ENCODE results near the gene GPC1.

GPC1 gene

GRCh38 chr2:240392948-240393830 lies 42.3 kb upstream of the GPC1 start:
- Mint-ChIP-seq H3K9me3 (no peaks in the 10 kb centered on the region), H3K4me3 (peak overlapping the region; percentile 60), H3K4me1 (ENCODE audit: low read depth) (peaks cover 11% of the 10 kb centered on the region), H3K36me3 (ENCODE audit: low read depth) (no peaks in the 10 kb centered on the region), H3K27me3 (ENCODE audit: low read depth) (no peaks in the 10 kb centered on the region), H3K27ac (peak overlapping the region; percentile 82)
- DNase-seq (ENCODE audit: low spot score), result no peak

GRCh38 chr2:240393831-240394410 lies 41.5 kb upstream of the GPC1 start:
- no peak overlapping the region for H3K4me3 Mint-ChIP-seq
- H3K27ac Mint-ChIP-seq, result no peak overlapping the region
- H3K9me3 Mint-ChIP-seq, result no peaks in the 10 kb centered on the region
- peaks cover 11% of the 10 kb centered on the region for H3K4me1 Mint-ChIP-seq (ENCODE audit: low read depth)
- no peaks in the 10 kb centered on the region for H3K36me3 Mint-ChIP-seq (ENCODE audit: low read depth)
- H3K27me3 Mint-ChIP-seq (ENCODE audit: low read depth), result no peaks in the 10 kb centered on the region
- no peak for DNase-seq (ENCODE audit: low spot score)

DNA sequence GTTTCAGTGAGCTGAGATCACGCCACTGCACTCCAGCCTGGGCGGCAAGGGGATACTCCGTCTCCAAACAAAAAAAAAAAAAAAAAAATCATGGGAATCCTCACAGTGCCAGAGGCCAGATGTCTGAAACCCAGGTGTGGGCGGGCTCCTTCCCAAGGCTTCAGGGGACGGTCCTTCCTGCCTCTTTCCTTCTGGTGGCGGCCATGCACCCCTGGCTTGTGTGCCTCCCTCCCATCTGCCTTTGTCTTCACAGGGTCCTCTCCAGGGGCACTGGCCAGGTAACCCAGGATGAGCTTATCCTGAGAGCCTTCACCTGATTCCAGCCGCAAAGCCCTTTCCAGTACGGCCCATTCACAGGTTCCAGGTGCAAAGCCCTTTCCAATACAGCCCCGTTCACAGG lies 40.9 kb upstream of the GPC1 start:
- H3K27ac Mint-ChIP-seq, result no peak overlapping the region
- no peak overlapping the region for H3K4me3 Mint-ChIP-seq
- DNase-seq (ENCODE audit: low spot score), result no peak
- no peaks in the 10 kb centered on the region for H3K27me3 Mint-ChIP-seq (ENCODE audit: low read depth)
- no peaks in the 10 kb centered on the region for H3K9me3 Mint-ChIP-seq
- H3K4me1 Mint-ChIP-seq (ENCODE audit: low read depth), result peaks cover 11% of the 10 kb centered on the region
- no peaks in the 10 kb centered on the region for H3K36me3 Mint-ChIP-seq (ENCODE audit: low read depth)

DNA sequence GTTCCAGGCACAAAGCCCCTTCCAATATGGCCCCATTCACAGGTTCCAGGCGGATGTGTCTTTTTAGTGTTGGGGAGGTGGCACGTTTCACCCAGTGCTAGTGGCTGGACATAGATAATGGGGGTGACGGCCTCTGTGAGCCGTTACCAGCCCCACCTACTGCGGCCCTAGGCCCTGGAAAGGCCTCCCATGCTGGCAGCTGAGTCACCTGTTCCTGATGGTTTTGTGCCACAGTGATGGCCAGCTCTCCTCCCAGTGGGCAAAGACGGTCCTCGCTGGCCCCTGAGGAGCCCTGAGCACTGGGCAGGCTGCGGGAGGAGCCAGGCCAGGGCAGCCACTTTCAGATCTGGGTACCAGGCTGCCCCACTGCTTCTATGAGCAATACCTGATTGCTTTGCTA lies 40.0 kb upstream of the GPC1 start:
- H3K4me1 Mint-ChIP-seq (ENCODE audit: low read depth), result peaks cover 10% of the 10 kb centered on the region
- no peak overlapping the region for H3K4me3 Mint-ChIP-seq
- no peaks in the 10 kb centered on the region for H3K36me3 Mint-ChIP-seq (ENCODE audit: low read depth)
- DNase-seq (ENCODE audit: low spot score), result no peak
- no peaks in the 10 kb centered on the region for H3K9me3 Mint-ChIP-seq
- H3K27ac Mint-ChIP-seq, result no peak overlapping the region
- no peaks in the 10 kb centered on the region for H3K27me3 Mint-ChIP-seq (ENCODE audit: low read depth)

DNA sequence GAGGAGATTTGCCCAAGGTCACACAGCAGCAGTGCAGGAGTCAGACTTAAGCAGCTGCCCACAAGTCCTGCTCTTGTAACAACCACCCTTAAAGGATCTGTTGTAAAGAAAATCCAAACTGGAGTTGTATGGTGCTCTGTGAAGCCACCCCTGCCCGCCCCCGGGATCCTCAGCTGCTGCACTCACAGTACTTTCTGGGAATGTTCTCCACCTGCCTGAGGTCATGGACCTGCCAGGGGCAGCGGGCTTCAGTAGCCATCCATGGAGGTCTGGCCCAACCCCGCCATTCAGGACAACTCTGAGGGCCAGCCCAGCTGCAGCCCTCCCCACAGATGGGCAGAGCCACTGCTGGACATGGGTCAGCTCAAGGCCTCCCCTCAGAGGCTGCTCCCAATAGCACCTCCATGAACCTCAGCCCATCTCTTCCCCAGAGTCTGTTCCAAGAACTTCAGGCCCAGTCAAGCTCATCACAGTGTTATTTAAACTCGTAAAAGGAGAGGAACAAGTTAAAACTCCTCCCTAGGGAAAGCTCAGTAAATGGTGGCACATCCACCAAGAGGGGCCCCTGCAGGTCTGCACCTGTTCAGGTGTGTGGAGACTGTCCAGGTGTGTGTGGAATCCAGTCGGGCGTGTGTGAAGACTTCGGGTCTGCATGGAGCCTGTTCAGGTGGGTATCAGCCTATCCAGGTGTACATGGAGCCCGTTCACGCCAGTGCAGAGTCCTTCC lies 39.4 kb upstream of the GPC1 start:
- Mint-ChIP-seq H3K27ac (no peak overlapping the region), H3K36me3 (ENCODE audit: low read depth) (no peaks in the 10 kb centered on the region), H3K4me1 (ENCODE audit: low read depth) (peaks cover 9% of the 10 kb centered on the region), H3K9me3 (no peaks in the 10 kb centered on the region), H3K4me3 (no peak overlapping the region), H3K27me3 (ENCODE audit: low read depth) (no peaks in the 10 kb centered on the region)
- no peak for DNase-seq (ENCODE audit: low spot score)

- Mint-ChIP-seq H3K4me1 (ENCODE audit: low read depth) (peaks cover 8% of the 10 kb centered on the region), H3K27me3 (ENCODE audit: low read depth) (no peaks in the 10 kb centered on the region), H3K4me3 (no peak overlapping the region), H3K9me3 (no peaks in the 10 kb centered on the region), H3K27ac (no peak overlapping the region), H3K36me3 (ENCODE audit: low read depth) (no peaks in the 10 kb centered on the region)
- DNase-seq (ENCODE audit: low spot score), result no peak
Measured at GRCh38 chr2:240396623-240397541, 38.6 kb upstream of the GPC1 start.

- Mint-ChIP-seq H3K36me3 (ENCODE audit: low read depth) (no peaks in the 10 kb centered on the region), H3K27me3 (ENCODE audit: low read depth) (no peaks in the 10 kb centered on the region), H3K4me3 (no peak overlapping the region), H3K27ac (no peak overlapping the region), H3K9me3 (no peaks in the 10 kb centered on the region), H3K4me1 (ENCODE audit: low read depth) (peaks cover 13% of the 10 kb centered on the region)
- DNase-seq (ENCODE audit: low spot score), result no peak
Measured at GRCh38 chr2:240397542-240397916, 37.9 kb upstream of the GPC1 start.

GRCh38 chr2:240397924-240398645 lies 37.4 kb upstream of the GPC1 start:
- DNase-seq (ENCODE audit: low spot score), result no peak

GRCh38 chr2:240398661-240399267 lies 36.7 kb upstream of the GPC1 start:
- Mint-ChIP-seq H3K27me3 (ENCODE audit: low read depth) (no peaks in the 10 kb centered on the region), H3K9me3 (no peaks in the 10 kb centered on the region), H3K27ac (no peak overlapping the region), H3K36me3 (ENCODE audit: low read depth) (no peaks in the 10 kb centered on the region), H3K4me1 (ENCODE audit: low read depth) (peaks cover 16% of the 10 kb centered on the region), H3K4me3 (no peak overlapping the region)
- DNase-seq (ENCODE audit: low spot score), result no peak

More at GRCh38 chr2:240397924-240398645, 37.4 kb upstream of the GPC1 start:
- H3K27ac Mint-ChIP-seq, result no peak overlapping the region
- no peaks in the 10 kb centered on the region for H3K9me3 Mint-ChIP-seq
- no peaks in the 10 kb centered on the region for H3K36me3 Mint-ChIP-seq (ENCODE audit: low read depth)
- peaks cover 12% of the 10 kb centered on the region for H3K4me1 Mint-ChIP-seq (ENCODE audit: low read depth)
- H3K4me3 Mint-ChIP-seq, result no peak overlapping the region
- H3K27me3 Mint-ChIP-seq (ENCODE audit: low read depth), result no peaks in the 10 kb centered on the region

- no peaks in the 10 kb centered on the region for H3K36me3 Mint-ChIP-seq (ENCODE audit: low read depth)
- H3K9me3 Mint-ChIP-seq, result no peaks in the 10 kb centered on the region
- H3K4me3 Mint-ChIP-seq, result no peak overlapping the region
- H3K27me3 Mint-ChIP-seq (ENCODE audit: low read depth), result no peaks in the 10 kb centered on the region
- no peak for DNase-seq (ENCODE audit: low spot score)
- peaks cover 16% of the 10 kb centered on the region for H3K4me1 Mint-ChIP-seq (ENCODE audit: low read depth)
- H3K27ac Mint-ChIP-seq, result no peak overlapping the region
Measured at GRCh38 chr2:240399419-240400324, 35.8 kb upstream of the GPC1 start.

DNA sequence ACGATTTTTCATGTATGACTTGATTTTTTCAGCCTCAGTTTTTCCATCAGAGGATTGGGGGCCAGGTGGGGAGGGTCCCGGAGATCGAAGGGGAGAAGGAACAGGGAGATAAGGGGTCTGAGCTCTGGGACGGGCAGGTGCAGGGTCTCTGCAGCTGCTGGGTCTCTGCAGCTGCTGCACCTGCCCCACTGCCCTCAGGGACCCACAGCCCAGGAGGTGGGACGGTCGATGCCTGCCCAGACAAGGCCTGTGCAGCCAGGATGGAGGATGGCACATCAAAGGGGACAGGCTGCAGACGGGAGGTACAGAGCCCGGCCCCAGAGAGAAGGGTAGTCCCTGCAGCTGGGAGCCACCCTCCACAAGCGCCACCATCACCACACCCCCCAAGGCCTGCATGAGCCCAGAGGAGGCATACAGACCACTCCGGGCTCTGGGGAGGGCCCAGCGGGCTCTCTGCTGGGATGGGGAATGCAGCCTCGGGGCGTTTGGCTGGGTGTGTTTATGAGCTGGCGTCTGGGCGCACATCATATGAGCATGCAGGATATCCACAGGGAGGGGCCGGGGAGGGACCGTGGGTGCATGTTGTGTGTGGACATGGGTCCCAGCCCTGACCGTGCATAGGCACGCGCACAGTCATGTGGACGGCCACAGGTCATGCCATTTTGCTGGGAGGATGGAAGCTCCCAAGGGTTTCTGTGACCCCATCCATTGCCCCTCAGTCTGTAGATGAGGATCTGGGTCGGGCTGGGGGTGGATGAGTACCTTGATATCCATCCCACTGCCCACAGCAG lies 34.9 kb upstream of the GPC1 start:
- Mint-ChIP-seq H3K4me1 (ENCODE audit: low read depth) (peaks cover 18% of the 10 kb centered on the region), H3K27me3 (ENCODE audit: low read depth) (no peaks in the 10 kb centered on the region), H3K4me3 (no peak overlapping the region), H3K27ac (peak overlapping the region; percentile 45), H3K9me3 (no peaks in the 10 kb centered on the region), H3K36me3 (ENCODE audit: low read depth) (no peaks in the 10 kb centered on the region)
- no peak for DNase-seq (ENCODE audit: low spot score)

Measured in T-helper 2 cell treated with Interferon-gamma antibody and Interleukin-4, amounts not matched to agents 5 μg/mL and 100 μg/mL, for 36 hours (primary cell).